Measurements from ENCODE around the gene VKORC1.
A peak's percentile ranks its signal among the peaks of the same experiment; 100 is the strongest.

Gene VKORC1

DNA sequence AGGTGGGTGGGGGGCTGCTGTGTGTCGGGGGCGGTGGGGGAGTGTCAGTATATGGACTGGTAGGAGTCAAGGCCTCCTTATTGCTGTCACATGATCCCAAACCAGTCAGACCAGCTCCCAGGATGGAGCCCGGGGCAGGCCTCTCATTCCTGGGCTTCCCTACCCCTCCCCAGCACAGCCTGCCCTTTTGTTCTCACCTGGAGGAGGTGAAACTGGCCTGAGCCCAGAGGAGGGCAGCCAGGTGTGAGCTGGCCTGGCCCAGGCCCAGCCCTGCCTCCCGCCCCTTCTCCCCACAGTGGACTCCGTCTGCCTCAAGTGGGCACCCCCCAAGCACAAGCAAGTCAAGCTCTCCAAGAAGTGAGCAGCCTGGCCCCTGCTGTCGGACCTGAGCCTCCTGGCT lies 36.3 kb upstream of the VKORC1 start:
- FAIRE-seq (no peak), DNase-seq (ENCODE audit: low spot score) (no peak)

DNA sequence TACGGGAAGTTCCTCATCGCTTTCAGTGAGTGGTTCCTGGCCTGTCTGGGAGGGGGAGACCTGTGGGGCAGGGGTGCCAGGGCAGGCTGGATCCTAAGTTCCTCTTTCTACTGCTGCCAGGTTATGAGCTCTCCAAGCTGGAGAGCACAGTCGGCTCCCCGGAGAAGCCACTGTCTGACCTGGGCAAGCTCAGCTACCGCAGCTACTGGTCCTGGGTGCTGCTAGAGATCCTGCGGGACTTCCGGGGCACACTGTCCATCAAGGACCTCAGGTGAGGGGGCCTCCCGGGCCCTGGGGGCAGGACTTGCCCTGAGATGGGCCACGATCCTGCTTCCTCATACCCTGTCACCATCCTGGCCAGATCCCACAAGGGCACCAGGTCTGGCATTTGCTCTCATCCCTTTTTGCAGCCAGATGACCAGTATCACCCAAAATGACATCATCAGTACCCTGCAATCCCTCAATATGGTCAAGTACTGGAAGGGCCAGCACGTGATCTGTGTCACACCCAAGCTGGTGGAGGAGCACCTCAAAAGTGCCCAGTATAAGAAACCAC lies 35.8 kb upstream of the VKORC1 start:
- no peak for DNase-seq (ENCODE audit: low spot score)
- no peak for FAIRE-seq

- DNase-seq (ENCODE audit: low spot score) (no peak), FAIRE-seq (no peak)
Observed at GRCh38 chr16:31129568-31130335, 35.2 kb upstream of the VKORC1 start.

DNA sequence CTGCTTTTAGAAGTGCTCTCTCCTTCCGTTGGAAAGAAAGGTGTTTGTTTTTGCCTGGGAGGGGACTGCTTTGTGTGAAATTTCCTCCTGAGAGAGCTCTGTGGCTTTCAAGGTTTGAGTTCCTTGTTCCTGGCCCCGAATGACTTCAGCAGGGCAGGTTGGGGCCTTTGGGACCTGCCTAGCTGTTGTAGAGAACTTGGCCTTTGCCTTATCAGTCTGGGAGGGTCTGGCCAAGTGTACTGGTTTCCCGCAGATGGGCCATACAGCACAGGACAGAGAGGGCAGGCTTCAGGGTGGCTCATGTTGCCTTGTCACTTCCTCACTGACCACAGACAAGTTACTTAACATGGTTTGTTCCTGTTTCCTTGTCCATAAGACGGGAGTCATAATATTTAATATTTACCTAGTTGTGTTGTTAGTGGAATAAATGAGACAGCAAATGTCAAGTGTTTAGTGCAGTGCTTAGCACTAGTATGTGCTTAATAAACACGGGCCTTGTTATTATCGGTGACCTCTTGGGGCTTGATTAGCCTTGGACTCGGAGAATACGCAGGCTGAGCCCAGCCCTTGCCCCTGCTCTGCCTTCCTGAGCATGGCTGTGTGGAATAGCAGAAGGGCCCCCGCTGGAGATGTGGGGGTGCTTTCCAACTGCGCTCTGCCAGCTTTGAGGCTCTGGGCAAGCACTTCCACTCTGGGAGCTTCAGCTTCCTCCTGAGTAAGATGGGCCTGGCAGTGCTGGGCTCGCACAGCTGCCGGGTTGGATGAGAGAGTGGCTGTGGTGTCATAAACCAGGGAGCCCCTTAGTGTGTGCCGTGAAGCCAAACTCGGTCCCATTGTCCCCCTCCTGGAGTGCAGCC lies 34.3 kb upstream of the VKORC1 start:
- FAIRE-seq (no peak), DNase-seq (ENCODE audit: low spot score) (no peak)

DNA sequence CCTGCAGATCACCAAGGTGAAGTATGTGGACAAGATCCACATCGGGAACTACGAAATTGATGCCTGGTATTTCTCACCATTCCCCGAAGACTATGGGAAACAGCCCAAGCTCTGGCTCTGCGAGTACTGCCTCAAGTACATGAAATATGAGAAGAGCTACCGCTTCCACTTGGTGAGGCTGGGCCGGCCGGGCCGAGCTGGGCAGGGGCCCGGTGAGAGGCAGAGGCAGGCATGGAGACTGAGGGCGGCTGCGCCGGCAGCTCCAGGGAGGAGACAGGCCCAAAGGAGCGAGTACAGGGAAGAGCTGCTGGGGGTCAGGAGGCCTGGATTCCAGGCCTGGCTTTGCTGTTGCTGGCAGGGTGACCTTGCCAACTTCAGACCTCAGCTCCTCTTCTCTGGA lies 32.6 kb upstream of the VKORC1 start:
- FAIRE-seq (no peak), DNase-seq (ENCODE audit: low spot score) (no peak)

- no peak for DNase-seq (ENCODE audit: low spot score)
- no peak for FAIRE-seq
Observed at GRCh38 chr16:31125844-31126243, 31.2 kb upstream of the VKORC1 start.

- FAIRE-seq (no peak), DNase-seq (ENCODE audit: low spot score) (no peak)
Observed at GRCh38 chr16:31120129-31120528, 25.5 kb upstream of the VKORC1 start.

GRCh38 chr16:31118223-31119155 lies 23.9 kb upstream of the VKORC1 start:
- no peak for FAIRE-seq
- no peak for DNase-seq (ENCODE audit: low spot score)

DNA sequence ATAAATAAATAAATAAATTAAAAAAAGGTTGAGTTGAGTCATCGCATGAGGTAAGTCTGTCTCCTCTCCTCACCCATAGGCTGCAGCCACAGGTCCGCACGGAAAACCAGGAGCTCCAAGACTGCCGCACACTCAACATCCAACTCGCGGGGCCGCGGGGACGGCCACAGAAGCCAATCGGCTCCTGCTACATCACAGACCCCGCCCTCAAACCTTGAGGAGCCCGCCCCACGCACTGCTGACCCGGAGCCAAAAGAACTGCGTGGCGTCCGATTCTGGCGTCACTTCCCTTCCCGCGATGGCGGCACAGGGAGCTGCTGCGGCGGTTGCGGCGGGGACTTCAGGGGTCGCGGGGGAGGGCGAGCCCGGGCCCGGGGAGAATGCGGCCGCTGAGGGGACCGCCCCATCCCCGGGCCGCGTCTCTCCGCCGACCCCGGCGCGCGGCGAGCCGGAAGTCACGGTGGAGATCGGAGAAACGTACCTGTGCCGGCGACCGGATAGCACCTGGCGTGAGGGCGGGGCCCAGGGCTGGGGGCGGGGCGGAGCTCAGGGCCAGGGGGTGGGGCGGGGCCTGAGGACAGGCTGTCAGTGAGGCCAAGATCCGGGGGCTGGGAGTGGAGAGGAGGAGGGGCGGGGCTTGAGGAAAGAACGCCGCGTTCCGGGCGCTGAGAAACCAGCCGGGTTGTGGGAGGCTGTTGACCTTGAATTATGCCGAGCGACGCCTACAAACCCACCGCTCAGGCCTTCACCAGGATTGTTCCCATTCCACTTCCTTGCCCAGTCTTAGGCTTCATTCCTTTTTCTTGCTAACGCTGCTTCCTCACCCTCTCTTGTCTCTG lies 23.0 kb upstream of the VKORC1 start, which contains the start of gene KAT8:
Gene KAT8 (plus strand): TSS at position 281 of the 839 bp plus-strand sequence. CDS start 18 bp downstream, at position 299.
- DNase-seq (ENCODE audit: low spot score) (peak; percentile 94), FAIRE-seq (no peak)

DNA sequence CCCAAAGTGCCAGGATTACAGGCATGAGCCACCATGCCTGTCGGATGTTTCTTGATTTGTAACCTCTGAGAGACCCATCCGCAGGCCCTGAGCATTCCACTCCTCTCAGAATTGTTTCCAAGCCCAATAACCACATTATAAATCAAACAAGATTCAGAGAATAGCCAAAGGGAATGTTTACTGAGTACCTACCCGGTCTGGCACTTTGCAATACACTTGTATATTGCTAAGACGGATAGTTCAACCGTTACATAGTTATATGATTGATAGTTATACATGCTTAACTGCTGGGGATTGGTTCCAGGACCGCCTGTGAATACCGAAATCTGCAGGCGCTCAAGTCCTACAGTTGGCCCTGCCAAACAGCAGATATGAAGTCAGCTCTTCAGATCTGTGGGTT lies 19.9 kb upstream of the VKORC1 start:
- DNase-seq (ENCODE audit: low spot score): no peak
- FAIRE-seq: no peak

GRCh38 chr16:31113121-31114120 lies 18.8 kb upstream of the VKORC1 start:
- DNase-seq (ENCODE audit: low spot score) (no peak), FAIRE-seq (no peak)

DNA sequence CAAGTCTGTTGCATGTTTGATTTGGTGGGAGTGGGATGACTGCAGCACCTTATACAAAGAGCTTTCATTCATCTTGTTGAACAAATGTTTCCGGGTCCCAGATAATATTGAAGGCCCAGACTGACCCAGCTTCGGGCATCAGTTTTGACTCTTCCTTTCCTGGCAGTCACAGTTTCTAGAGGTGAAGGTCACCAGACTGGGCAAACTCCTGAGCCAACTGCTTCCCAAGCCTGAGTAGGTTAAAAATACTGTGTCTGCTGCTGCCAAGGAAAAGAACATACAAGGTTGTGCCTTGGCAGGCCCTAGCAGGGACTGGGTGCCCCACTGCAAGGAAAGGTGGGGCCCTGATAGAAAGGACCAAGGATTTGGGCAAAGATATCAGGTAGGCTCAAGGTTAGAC lies 18.1 kb upstream of the VKORC1 start:
- FAIRE-seq (no peak), DNase-seq (ENCODE audit: low spot score) (no peak)

DNA sequence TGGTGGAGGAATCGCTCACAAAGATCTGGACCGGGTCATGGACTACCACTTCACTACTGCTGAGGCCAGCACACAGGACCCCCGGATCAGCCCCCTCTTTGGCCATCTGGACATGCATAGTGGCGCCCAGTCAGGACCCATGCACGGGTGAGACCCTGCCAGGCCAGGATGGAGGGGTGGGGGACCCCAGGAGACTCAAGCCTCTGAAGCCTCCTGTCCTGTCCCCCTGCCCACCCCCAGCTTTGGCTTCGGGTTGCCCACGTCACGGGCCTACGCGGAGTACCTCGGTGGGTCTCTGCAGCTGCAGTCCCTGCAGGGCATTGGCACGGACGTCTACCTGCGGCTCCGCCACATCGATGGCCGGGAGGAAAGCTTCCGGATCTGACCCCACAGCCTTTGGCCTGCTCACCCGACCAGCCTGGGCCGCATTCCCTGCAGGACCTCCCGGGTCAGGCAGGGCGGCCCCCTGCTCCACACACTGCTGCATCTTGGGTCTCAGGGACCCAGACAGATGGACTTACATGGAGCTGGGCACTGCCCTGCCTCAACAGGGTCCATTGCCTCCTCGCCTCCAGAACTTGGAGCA lies 17.4 kb upstream of the VKORC1 start:
- no peak for DNase-seq (ENCODE audit: low spot score)
- FAIRE-seq: no peak

GRCh38 chr16:31110106-31111034 lies 15.8 kb upstream of the VKORC1 start:
- DNase-seq (ENCODE audit: low spot score): no peak
- no peak for FAIRE-seq

DNA sequence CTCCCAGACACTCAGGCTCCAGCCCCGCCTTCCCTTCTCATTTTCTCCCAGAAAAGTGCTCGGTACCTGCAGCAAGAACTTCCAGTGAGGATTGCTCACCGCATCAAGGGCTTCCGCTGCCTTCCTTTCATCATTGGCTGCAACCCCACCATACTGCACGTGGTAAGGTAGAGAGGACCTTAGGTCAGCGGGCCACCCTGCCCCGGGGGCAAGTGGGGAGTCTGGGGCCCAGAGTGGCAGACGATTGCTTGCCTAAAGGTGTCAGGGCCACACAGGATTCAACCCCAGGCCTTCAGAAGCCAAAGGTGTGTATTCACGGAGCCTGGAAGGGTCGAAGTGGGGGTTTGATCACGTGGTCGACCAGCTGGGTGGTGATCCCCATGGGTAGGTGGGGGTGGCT lies 15.0 kb upstream of the VKORC1 start:
- DNase-seq (ENCODE audit: low spot score) (no peak), FAIRE-seq (no peak)

GRCh38 chr16:31108794-31109558 lies 14.4 kb upstream of the VKORC1 start:
- no peak for FAIRE-seq
- DNase-seq (ENCODE audit: low spot score): no peak

Measured in urothelium cell line (cell line).